ENCODE data around the gene INTS4.
"Not testable (repeated sequence)": the region's sequence is repeated elsewhere in the genome, so short reads cannot be mapped to it uniquely, and the experiment has no call there.

Gene INTS4

DNA sequence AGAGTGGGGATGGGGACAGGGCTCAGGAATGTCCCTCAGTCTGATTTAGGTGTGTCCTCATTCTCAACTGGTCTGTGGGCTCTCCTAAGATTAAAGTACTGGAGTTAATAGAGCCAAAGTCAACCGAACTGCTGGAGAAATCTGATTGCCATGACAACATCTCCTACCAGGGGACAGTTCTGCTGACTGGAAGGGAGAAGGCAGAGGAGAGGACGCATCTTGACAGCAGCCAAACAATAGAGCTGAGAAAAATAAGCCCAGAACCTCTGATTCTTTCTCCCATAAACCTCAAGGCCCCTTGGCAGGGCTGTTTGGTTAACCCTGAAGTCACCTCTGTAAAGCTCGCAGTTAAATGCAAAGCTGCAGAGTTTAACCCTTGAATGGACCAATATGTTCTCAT lies 25.8 kb upstream of the INTS4 start:
- TF ChIP-seq, protein P1, sequence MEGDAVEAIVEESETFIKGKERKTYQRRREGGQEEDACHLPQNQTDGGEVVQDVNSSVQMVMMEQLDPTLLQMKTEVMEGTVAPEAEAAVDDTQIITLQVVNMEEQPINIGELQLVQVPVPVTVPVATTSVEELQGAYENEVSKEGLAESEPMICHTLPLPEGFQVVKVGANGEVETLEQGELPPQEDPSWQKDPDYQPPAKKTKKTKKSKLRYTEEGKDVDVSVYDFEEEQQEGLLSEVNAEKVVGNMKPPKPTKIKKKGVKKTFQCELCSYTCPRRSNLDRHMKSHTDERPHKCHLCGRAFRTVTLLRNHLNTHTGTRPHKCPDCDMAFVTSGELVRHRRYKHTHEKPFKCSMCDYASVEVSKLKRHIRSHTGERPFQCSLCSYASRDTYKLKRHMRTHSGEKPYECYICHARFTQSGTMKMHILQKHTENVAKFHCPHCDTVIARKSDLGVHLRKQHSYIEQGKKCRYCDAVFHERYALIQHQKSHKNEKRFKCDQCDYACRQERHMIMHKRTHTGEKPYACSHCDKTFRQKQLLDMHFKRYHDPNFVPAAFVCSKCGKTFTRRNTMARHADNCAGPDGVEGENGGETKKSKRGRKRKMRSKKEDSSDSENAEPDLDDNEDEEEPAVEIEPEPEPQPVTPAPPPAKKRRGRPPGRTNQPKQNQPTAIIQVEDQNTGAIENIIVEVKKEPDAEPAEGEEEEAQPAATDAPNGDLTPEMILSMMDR (IDR thresholded peaks at IDR 0.05; ENCODE audit: extremely low read depth, missing control alignments), result no peak

DNA sequence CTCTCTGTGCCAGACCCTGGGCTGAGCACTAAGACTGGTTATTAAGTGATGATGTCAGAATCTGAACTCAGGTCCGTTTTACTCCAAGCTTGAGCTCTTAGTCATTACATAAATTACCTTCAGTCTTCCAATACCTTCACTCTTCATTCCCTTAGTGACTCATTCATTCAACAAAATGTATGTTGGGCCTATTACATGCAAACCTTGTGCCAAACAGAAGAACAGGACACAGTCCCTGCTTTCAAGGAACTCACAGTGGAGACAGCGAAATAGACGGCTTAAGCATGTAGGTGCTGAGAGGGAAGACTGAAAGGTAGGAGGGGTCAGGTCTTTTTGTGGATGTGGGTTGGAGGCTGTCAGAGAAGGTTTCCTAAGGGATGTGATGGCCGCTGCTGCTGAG lies 25.3 kb upstream of the INTS4 start:
- DNase-seq (ENCODE audit: low spot score), result no peak
- TF ChIP-seq, protein P1 (IDR thresholded peaks at IDR 0.05; ENCODE audit: extremely low read depth, missing control alignments), result no peak

More for the DNA sequence above, 25.8 kb upstream of the INTS4 start:
- no peak for DNase-seq (ENCODE audit: low spot score)

DNA sequence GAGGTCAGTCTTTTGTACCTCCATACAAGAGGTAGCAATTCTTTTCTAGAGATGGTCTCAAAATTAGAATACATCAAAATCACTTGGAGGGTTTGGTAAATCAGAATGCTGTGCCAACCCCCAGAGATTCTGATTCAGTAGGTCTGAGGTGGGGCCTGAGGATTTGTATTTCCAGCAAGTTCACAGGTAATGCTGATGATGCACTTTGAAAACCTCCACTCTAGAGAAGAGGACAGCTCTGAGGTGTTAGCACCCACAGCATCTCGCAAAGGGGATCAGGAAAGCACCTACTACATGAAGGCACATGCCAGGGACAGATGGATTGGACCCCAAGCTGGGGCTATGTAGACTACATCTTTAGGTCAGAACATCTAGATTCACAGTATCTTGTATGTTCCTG lies 21.4 kb upstream of the INTS4 start:
- TF ChIP-seq, protein P1 (IDR thresholded peaks at IDR 0.05; ENCODE audit: extremely low read depth, missing control alignments), result no peak
- DNase-seq (ENCODE audit: low spot score), result no peak

DNA sequence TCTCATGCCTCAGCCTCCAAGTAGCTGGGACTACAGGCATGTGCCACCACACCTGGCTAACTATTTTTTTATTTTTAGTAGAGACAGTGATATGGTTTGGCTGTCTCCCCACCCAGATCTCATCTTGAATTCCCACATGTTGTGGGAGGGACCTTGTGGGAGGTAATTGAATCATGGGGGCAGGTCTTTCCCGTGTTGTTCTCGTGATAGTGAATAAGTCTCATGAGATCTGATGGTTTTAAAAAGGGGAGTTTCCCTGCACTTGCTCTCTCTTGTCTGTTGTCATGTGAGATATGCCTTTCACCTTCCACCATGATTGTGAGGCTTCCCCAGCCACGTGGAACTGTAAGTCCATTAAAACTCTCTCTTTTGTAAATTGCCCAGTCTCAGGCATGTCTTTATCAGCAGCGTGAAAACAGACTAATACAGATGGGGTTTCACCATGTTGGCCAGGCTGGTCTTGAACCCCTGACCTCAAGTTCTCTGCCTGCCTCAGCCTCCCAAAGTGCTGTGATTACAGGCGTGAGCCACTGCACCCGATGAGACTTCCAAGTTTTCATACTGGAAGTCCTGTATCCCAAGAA lies 20.6 kb upstream of the INTS4 start:
- not testable (repeated sequence) for DNase-seq (ENCODE audit: low spot score)

DNA sequence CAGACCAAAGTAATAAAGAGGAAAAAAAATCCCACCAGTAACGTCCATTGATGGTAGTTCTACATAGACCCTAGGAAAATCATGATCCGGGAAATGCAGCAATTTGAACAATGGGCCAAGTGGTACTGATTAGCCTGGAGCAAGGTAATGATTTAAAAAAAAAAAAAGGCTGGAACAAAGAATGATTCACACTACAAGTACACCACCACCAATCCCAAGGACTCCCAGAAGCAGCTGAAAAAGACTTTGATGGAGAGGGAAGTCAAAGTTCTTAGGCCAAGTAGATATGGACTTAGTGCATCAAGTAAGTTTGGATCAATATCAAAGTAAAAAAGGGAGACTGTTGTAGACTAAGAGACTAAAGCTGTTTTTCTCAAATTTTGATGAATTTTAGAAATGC lies 16.8 kb upstream of the INTS4 start:
- TF ChIP-seq, protein P1 (IDR thresholded peaks at IDR 0.05; ENCODE audit: extremely low read depth, missing control alignments), result no peak
- no peak for DNase-seq (ENCODE audit: low spot score)

DNA sequence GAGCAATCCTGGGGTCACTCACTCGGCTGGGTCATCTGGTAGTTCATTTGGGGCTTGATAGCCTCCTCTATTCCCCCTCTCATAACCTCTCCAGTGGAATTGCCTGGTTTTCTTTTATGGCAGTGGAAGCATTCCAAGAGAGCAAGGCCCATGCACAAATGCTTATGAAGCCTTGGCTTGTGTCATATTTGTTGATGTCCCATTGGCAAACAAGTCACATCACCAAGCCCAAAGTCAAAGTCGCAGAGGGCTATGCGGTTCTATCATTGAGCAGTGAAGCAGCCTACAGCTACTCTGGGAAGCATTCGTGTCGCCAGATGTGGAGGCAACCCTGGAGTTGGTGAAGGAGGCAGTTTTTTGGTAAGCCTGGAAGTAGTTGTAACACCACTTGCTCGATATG lies 16.3 kb upstream of the INTS4 start:
- no peak for DNase-seq (ENCODE audit: low spot score)
- TF ChIP-seq, protein P1 (IDR thresholded peaks at IDR 0.05; ENCODE audit: extremely low read depth, missing control alignments), result no peak

DNA sequence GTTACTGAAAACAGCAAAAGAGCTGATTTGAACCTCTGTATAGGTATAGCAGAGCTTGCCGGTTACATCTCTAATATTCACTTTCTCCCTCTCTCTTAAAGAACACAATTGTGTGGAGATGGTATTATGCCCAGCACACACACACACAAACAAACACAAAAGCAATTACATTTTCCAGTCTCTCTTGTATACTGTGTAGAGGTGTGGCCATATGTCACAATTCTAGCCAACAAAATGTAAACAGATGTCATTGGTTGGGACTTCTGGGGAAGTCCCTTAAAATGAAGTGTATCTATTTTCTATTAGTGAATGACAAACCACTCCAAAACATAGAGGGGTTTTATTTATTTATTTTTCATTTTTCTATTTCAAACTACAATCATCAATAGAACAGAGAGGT lies 15.8 kb upstream of the INTS4 start:
- no peak for DNase-seq (ENCODE audit: low spot score)
- TF ChIP-seq, protein P1 (IDR thresholded peaks at IDR 0.05; ENCODE audit: extremely low read depth, missing control alignments), result no peak

DNA sequence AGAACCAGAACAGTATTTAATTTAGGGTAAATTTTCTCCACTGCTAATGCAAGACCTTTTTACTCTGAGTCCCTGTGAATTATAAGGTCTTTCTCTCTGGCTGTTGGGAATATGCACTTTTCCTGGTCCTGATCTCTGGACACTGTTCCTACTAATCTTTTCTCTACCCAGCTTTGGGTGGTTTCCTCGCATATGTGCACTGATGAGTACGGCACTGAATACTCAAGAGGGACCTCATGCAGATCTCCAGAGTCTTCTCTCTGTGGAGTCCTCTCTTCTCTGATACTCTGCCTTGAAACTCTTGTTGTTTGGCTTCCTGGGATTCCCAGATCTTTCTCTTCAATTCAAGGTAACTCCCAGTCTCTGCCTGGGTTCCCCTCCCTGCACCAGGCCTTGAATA lies 14.6 kb upstream of the INTS4 start:
- TF ChIP-seq, protein P1 (IDR thresholded peaks at IDR 0.05; ENCODE audit: extremely low read depth, missing control alignments), result no peak
- no peak for DNase-seq (ENCODE audit: low spot score)

All from GM20000 (cell line).